GM10266 (cell line): Measurements from ENCODE around the gene EDARADD.
"Not testable (repeated sequence)": the region's sequence is repeated elsewhere in the genome, so short reads cannot be mapped to it uniquely, and the experiment has no call there.

ENCODE experiments used
- DNase-seq: peaks from one replicate; pipeline ENCODE4 v3.0.0; 2012; ENCODE audit errors: extremely low spot score
- CTCF ChIP-seq: IDR thresholded peaks from 2 replicates; pipeline ENCODE4 v1.5.1; 2012; ENCODE audit warnings: mild to moderate bottlenecking, low read depth; ENCODE audit not compliant: control insufficient read depth, insufficient read depth; ENCODE audit errors: missing control alignments

EDARADD gene

GRCh38 chr1:236471653-236472052, 77.6 kb downstream of the EDARADD start:
- DNase-seq = no peak
- no peak for TF ChIP-seq CTCF

GRCh38 chr1:236472850-236473788, 79.0 kb downstream of the EDARADD start:
- no peak for TF ChIP-seq CTCF

GRCh38 chr1:236476019-236476418, 81.9 kb downstream of the EDARADD start:
- DNase-seq = no peak
- TF ChIP-seq CTCF = no peak

More at GRCh38 chr1:236472850-236473788, 79.0 kb downstream of the EDARADD start:
- DNase-seq = no peak

- DNase-seq = no peak
- no peak for TF ChIP-seq CTCF
These were observed 86.8 kb downstream of the EDARADD start for GRCh38 chr1:236480758-236481436.

- no peak for TF ChIP-seq CTCF
- no peak for DNase-seq
These were observed 90.4 kb downstream of the EDARADD start for GRCh38 chr1:236484310-236484971.

GRCh38 chr1:236486356-236487002, 92.4 kb downstream of the EDARADD start:
- DNase-seq = no peak
- TF ChIP-seq CTCF = no peak

GRCh38 chr1:236489161-236489560, 95.1 kb downstream of the EDARADD start:
- DNase-seq = not testable (repeated sequence)
